GM21528 (cell line): ENCODE results near the gene BCKDK.
"Not testable (repeated sequence)": the region's sequence is repeated elsewhere in the genome, so short reads cannot be mapped to it uniquely, and the experiment has no call there.

Experiments
- ATAC-seq: cut with Tn5 transposase; IDR thresholded peaks from one replicate; pipeline ENCODE4 v1.9.1; 2021; ENCODE audit warnings: mild to moderate bottlenecking, moderate library complexity; ENCODE audit not compliant: unreplicated experiment, low FRiP score

BCKDK gene

GRCh38 chr16:31093132-31093703 lies 15.0 kb upstream of the BCKDK start:
- ATAC-seq, result no peak

GRCh38 chr16:31094088-31094423 lies 14.1 kb upstream of the BCKDK start:
- ATAC-seq, result no peak

- ATAC-seq, result peak; percentile 88
Measured at GRCh38 chr16:31094424-31095120, 13.6 kb upstream of the BCKDK start, which contains the start of gene VKORC1. Gene VKORC1, minus strand, starts transcription at chr16:31094797. Its CDS starts 68 bp downstream, at chr16:31094729.

GRCh38 chr16:31099860-31100638 lies 8.1 kb upstream of the BCKDK start:
- ATAC-seq, result no peak

- ATAC-seq, result not testable (repeated sequence)
Measured at GRCh38 chr16:31100876-31101641, 7.1 kb upstream of the BCKDK start.

- peak; percentile 56 for ATAC-seq
Measured at GRCh38 chr16:31105677-31106213, 2.4 kb upstream of the BCKDK start.

GRCh38 chr16:31106509-31107464 lies 1.4 kb upstream of the BCKDK start:
- ATAC-seq, result no peak

GRCh38 chr16:31107465-31107867 lies 720 bp upstream of the BCKDK start:
- peak; percentile 51 for ATAC-seq

GRCh38 chr16:31108794-31109558 lies 790 bp downstream of the BCKDK start:
- no peak for ATAC-seq

GRCh38 chr16:31109622-31110021 lies 1.4 kb downstream of the BCKDK start:
- ATAC-seq, result no peak

- ATAC-seq, result no peak
Measured at GRCh38 chr16:31110106-31111034, 2.2 kb downstream of the BCKDK start.

- ATAC-seq, result no peak
Measured at GRCh38 chr16:31111881-31112466, 3.8 kb downstream of the BCKDK start.

- ATAC-seq, result no peak
Measured at GRCh38 chr16:31112711-31113110, 4.5 kb downstream of the BCKDK start.

GRCh38 chr16:31113121-31114120 lies 5.2 kb downstream of the BCKDK start:
- no peak for ATAC-seq

GRCh38 chr16:31114468-31114867 lies 6.3 kb downstream of the BCKDK start:
- ATAC-seq, result no peak
